Cardiac septum (tissue), 1 donor: Measurements from ENCODE around the gene TCP1. TPM values are rescaled to one million over a fixed set of nuclear protein-coding genes. Genes with fewer than 3 reads are reported as not detected.
"Not testable (repeated sequence)": the region's sequence is repeated elsewhere in the genome, so short reads cannot be mapped to it uniquely, and the experiment has no call there.

ENCODE experiments used
- DNase-seq: peaks from one replicate; pipeline ENCODE4 v3.0.0-alpha.2; 2020; ENCODE audit warnings: low spot score
- intact Hi-C: fragments of 100-400 bp; cut with DNase I; formaldehyde crosslinking; loops from one replicate; pipeline ENCODE4 v1.14.0; 2022
- total RNA-seq: library from RNA; stranded (reverse); fragmentation: NEBNext Ultra II Directional; extraction: Animal tissue kit (Norgen Biotek cat#: 25700); gene quantifications from one replicate; pipeline ENCODE4 v1.2.1, GENCODE V29; 2021
- donor health status: DM: no; HTN: no; CAD: no.

TCP1 gene
- total RNA-seq, 1 donor from 2014 or later = 130 TPM

- no peak for DNase-seq
- intact Hi-C loops = no loop called here
These were observed 36.1 kb downstream of the TCP1 start for GRCh38 chr6:159753081-159753872.

- intact Hi-C loops = no loop called here
- no peak for DNase-seq
These were observed 38.0 kb downstream of the TCP1 start for GRCh38 chr6:159751448-159751847.

- intact Hi-C loops, DNase-seq: not testable (repeated sequence)
These were observed 41.3 kb downstream of the TCP1 start for GRCh38 chr6:159748127-159748526.

GRCh38 chr6:159746759-159747158, 42.6 kb downstream of the TCP1 start:
- intact Hi-C loops = no loop called here
- DNase-seq = no peak

- intact Hi-C loops = no loop called here
- no peak for DNase-seq
These were observed 44.3 kb downstream of the TCP1 start for GRCh38 chr6:159745081-159745480.

GRCh38 chr6:159742165-159742564, 47.2 kb downstream of the TCP1 start:
- intact Hi-C loops = no loop called here

GRCh38 chr6:159739341-159739740, 50.1 kb downstream of the TCP1 start:
- no peak for DNase-seq
- intact Hi-C loops = no loop called here

More at GRCh38 chr6:159742165-159742564, 47.2 kb downstream of the TCP1 start:
- no peak for DNase-seq

- intact Hi-C loops = no loop called here
- DNase-seq = no peak
These were observed 52.5 kb downstream of the TCP1 start for GRCh38 chr6:159736908-159737307.

- DNase-seq, intact Hi-C loops: not testable (repeated sequence)
These were observed 56.0 kb downstream of the TCP1 start for GRCh38 chr6:159733395-159733794.

- intact Hi-C loops, DNase-seq: not testable (repeated sequence)
These were observed 56.9 kb downstream of the TCP1 start for GRCh38 chr6:159732550-159732949.

GRCh38 chr6:159730332-159730676, 59.1 kb downstream of the TCP1 start:
- no peak for DNase-seq
- intact Hi-C loops = no loop called here

- DNase-seq = no peak
- intact Hi-C loops = loop anchor here (10.0 kb wide), 1 partner anchor 235 kb away; the partner anchor contains the start of gene IGF2R
These were observed 59.6 kb downstream of the TCP1 start for GRCh38 chr6:159729598-159730331.

GRCh38 chr6:159728531-159728964, 60.9 kb downstream of the TCP1 start:
- intact Hi-C loops = loop anchor here (10.0 kb wide), 1 partner anchor 236 kb away; the partner anchor contains the start of gene IGF2R
- DNase-seq = no peak

Other genes with a start within 250 kb of the TCP1 start
- 666 TPM for gene SOD2, start 96.4 kb downstream of the TCP1 start, total RNA-seq
- gene WTAP, start 62.1 kb downstream of the TCP1 start, total RNA-seq = 49.4 TPM
- 8.7 TPM for gene ACAT2, start 27.6 kb downstream of the TCP1 start, total RNA-seq
- 53.1 TPM for gene MRPL18, start 865 bp upstream of the TCP1 start, total RNA-seq
- gene PNLDC1, start 10.7 kb upstream of the TCP1 start, total RNA-seq = not detected
- gene MAS1, start 101.4 kb upstream of the TCP1 start, total RNA-seq = 0.03 TPM
- 54.6 TPM for gene IGF2R, start 179.5 kb upstream of the TCP1 start, total RNA-seq